PC-3 (cell line): ENCODE measurements around the gene PPP1R13B.

Source experiments
- EZH2 ChIP-seq: fragments of 300-600 bp; sonication (generic); IDR thresholded peaks from one replicate; pipeline ENCODE4 v1.6.1; 2017; ENCODE audit warnings: antibody characterized with exemption, mild to moderate bottlenecking, low read length; ENCODE audit not compliant: unreplicated experiment
- TF ChIP-seq, protein P1 (sequence below): fragments of 300-600 bp; sonication (generic); conservative IDR thresholded peaks from 2 replicates; pipeline ENCODE4 v1.5.1; 2017; ENCODE audit warnings: antibody characterized with exemption, low read depth, mild to moderate bottlenecking, low read length

DNA sequence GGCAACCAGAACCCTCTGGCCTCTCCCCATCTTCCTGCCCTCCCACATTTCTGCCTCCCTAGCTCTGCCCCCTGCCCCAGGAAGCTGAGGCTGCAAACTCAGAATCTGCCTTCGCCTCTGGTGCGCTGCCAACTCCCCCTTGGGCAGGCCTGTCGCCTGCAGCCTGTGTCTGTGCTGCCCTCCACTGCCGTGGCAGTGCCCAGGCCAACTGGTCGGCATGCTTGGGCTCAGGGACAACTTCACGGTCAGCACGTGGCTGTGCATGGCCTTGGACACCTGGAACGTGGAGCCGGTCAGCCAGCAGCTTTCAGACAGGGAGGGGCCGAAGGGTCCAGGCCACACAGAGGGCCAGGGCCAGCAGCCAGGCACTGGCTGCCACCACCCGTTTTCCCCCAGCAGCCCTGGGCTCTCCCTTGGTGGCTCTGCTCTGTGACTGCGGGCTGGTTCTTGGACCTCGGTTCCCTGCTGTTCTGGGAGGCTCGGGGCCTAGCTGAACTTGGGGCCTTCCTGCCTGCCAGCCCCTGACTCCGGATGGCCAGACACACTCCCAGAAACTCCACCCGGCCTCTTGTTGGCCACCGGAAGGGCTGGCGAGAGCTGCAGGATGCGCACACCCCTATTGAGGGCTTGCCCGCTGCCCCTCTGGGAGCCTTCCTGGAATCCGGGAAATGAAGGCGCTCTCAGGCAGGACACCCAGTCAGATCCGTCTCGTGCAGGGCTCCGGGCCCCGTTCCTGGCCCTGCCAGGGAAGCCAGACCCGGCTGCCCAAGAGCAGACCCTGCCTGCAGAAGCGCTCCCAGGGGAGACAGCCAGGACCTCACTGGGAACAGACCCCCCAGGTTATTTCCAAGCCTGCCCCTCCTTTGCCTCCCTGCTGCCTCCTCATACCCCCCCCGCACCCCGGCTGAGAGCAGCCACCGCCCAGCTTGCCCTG lies 34.2 kb upstream of the PPP1R13B start:
- TF ChIP-seq, protein P1, sequence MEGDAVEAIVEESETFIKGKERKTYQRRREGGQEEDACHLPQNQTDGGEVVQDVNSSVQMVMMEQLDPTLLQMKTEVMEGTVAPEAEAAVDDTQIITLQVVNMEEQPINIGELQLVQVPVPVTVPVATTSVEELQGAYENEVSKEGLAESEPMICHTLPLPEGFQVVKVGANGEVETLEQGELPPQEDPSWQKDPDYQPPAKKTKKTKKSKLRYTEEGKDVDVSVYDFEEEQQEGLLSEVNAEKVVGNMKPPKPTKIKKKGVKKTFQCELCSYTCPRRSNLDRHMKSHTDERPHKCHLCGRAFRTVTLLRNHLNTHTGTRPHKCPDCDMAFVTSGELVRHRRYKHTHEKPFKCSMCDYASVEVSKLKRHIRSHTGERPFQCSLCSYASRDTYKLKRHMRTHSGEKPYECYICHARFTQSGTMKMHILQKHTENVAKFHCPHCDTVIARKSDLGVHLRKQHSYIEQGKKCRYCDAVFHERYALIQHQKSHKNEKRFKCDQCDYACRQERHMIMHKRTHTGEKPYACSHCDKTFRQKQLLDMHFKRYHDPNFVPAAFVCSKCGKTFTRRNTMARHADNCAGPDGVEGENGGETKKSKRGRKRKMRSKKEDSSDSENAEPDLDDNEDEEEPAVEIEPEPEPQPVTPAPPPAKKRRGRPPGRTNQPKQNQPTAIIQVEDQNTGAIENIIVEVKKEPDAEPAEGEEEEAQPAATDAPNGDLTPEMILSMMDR: no peak
- TF ChIP-seq EZH2: no peak
